LNCaP clone FGC (cell line): Measurements from ENCODE around the gene DOCK9.

Experiments used
- DNase-seq: peaks from one replicate; pipeline ENCODE4 v3.0.0-alpha.2; 2011; ENCODE audit warnings: low read depth
- H3K4me3 ChIP-seq: 2 replicates; pipeline ENCODE4 v1.5.1; 2011; ENCODE audit warnings: mild to moderate bottlenecking, low read depth, low read length, control low read depth
- TF ChIP-seq, protein P1 (sequence below): IDR thresholded peaks from 2 replicates; pipeline ENCODE4 v1.5.1; 2012; ENCODE audit warnings: mild to moderate bottlenecking; ENCODE audit not compliant: control insufficient read depth, insufficient read depth; ENCODE audit errors: extremely low read depth

The DOCK9 gene

GRCh38 chr13:98795220-98795619 lies 182.6 kb downstream of the DOCK9 start:
- DNase-seq: no peak
- TF ChIP-seq, protein P1, sequence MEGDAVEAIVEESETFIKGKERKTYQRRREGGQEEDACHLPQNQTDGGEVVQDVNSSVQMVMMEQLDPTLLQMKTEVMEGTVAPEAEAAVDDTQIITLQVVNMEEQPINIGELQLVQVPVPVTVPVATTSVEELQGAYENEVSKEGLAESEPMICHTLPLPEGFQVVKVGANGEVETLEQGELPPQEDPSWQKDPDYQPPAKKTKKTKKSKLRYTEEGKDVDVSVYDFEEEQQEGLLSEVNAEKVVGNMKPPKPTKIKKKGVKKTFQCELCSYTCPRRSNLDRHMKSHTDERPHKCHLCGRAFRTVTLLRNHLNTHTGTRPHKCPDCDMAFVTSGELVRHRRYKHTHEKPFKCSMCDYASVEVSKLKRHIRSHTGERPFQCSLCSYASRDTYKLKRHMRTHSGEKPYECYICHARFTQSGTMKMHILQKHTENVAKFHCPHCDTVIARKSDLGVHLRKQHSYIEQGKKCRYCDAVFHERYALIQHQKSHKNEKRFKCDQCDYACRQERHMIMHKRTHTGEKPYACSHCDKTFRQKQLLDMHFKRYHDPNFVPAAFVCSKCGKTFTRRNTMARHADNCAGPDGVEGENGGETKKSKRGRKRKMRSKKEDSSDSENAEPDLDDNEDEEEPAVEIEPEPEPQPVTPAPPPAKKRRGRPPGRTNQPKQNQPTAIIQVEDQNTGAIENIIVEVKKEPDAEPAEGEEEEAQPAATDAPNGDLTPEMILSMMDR: no peak
- H3K4me3 ChIP-seq: no peak overlapping the region

- H3K4me3 ChIP-seq: no peak overlapping the region
- no peak for DNase-seq
- TF ChIP-seq, protein P1: no peak
These were observed 183.4 kb downstream of the DOCK9 start for GRCh38 chr13:98794498-98794897.

GRCh38 chr13:98792785-98793495 lies 184.9 kb downstream of the DOCK9 start:
- TF ChIP-seq, protein P1: no peak
- no peak for DNase-seq
- H3K4me3 ChIP-seq: no peak overlapping the region

DNA sequence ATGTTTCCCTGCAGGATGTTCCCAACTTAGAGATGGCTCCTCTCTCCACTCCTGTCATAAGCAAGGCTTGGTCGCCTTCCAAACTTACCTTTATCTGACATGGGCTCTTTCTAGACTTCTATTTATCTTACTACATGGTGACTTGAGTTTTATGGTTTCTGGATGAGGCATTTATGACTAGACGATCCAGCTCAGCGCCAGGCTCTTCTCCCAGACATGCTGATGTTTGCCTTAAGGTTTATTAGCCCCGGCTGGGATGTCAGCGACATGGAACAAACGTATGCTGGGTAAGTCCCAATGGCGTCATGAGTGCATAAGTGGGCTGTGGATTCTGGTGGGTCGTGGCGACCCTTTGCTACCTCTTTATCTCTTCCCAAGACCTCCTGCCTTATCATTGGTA lies 185.5 kb downstream of the DOCK9 start:
- no peak overlapping the region for H3K4me3 ChIP-seq
- TF ChIP-seq, protein P1: no peak
- peak; percentile 95 for DNase-seq

- no peak for DNase-seq
- TF ChIP-seq, protein P1: no peak
These were observed 186.3 kb downstream of the DOCK9 start for GRCh38 chr13:98791611-98792010.

DNA sequence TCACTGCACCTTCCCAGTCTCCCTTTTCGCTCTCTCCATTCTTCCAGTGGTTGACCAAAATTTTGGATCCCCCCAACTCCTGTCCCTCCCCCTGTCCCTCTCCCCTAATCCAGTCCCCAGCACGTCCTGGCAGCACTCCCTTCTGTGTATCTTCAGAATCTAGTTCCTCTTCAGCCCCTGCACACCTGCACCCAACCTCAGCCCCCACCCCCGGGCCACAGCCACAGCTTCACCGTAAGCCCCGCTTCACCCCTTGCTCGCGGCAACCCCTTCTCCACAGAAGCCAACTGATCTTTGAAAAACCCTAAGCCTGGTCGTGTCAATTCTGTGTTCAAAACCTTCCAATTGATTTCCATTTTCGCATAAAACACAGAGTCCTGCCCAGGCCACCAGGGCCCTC lies 189.9 kb downstream of the DOCK9 start:
- DNase-seq: no peak
- H3K4me3 ChIP-seq: no peak overlapping the region
- TF ChIP-seq, protein P1: no peak

More at GRCh38 chr13:98791611-98792010, 186.3 kb downstream of the DOCK9 start:
- no peak overlapping the region for H3K4me3 ChIP-seq

- TF ChIP-seq, protein P1: no peak
- no peak for DNase-seq
These were observed 190.7 kb downstream of the DOCK9 start for GRCh38 chr13:98787173-98787572.

More at GRCh38 chr13:98787173-98787572, 190.7 kb downstream of the DOCK9 start:
- no peak overlapping the region for H3K4me3 ChIP-seq
